ENCODE results near the gene SLC15A3.

The SLC15A3 gene

DNA sequence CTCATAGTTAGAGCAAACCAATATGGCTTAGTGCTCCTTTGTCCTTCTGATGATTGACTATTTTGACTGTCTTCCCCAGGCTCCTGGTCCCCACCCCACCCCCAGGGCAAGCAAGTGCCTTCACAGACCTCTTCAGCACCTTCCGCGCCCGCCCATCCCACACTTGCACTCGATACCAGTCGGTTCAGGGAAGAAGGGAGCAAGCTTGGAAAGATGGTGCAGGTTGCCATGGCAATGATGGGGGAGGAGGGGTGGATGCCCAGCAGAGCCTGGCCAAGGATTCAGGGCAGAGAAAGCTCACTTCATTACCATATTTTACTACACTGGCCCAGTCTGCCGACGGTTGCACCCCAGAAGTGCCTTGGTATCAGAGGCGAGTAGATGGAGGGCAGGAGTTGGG is 25.5 kb downstream of the SLC15A3 start:
- Histone ChIP-seq H3K9ac (ENCODE audit: low read length in 5 of 5) (no peak overlapping the region), H3K4me1 (ENCODE audit: control insufficient read depth in 5 of 5, insufficient read depth in 5 of 5, low read length in 5 of 5) (peaks cover 0 to 23% (median 17%) of the 10 kb centered on the region in 5 donors), H3K4me3 (ENCODE audit: low read depth in 1 of 5, low read length in 5 of 5) (no peak overlapping the region), H3K36me3 (ENCODE audit: control insufficient read depth in 5 of 5, insufficient read depth in 5 of 5, low read length in 5 of 5) (peaks cover 0 to 21% (median 16%) of the 10 kb centered on the region in 5 donors), H3K27ac (ENCODE audit: low read depth, low read length) (no peak overlapping the region), H3K9me3 (ENCODE audit: control insufficient read depth in 5 of 5, low read length in 5 of 5) (no peaks in the 10 kb centered on the region), H3K27me3 (ENCODE audit: control insufficient read depth in 5 of 5, insufficient read depth in 4 of 5, low read length in 5 of 5) (peaks cover 9 to 17% (median 13%) of the 10 kb centered on the region in 5 donors)

DNA sequence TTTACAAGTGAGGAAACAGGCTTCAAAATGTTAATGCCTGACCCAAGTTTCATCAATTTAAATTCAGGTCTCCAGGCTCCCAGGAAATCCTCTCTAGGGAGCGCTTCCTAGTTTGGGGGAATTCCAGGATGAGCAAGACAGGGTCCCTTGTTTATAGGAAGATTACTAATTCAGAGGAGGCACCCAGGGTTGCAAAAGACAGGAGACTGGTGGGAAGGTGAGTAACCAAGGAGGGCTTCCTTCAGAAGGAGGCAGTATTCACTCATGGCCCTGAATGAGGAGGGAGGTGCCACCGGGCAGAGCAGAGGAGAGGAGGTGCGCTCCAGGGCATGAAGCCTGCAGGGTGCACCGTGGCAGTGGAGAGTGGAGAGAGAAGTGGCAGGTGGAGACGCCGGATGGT is 26.1 kb downstream of the SLC15A3 start:
- Histone ChIP-seq H3K4me3 (ENCODE audit: low read depth in 1 of 5, low read length in 5 of 5) (no peak overlapping the region), H3K36me3 (ENCODE audit: control insufficient read depth in 5 of 5, insufficient read depth in 5 of 5, low read length in 5 of 5) (peaks cover 0 to 27% (median 22%) of the 10 kb centered on the region in 5 donors), H3K9me3 (ENCODE audit: control insufficient read depth in 5 of 5, low read length in 5 of 5) (no peaks in the 10 kb centered on the region), H3K9ac (ENCODE audit: low read length in 5 of 5) (no peak overlapping the region), H3K4me1 (ENCODE audit: control insufficient read depth in 5 of 5, insufficient read depth in 5 of 5, low read length in 5 of 5) (peaks cover 0 to 23% (median 17%) of the 10 kb centered on the region in 5 donors), H3K27me3 (ENCODE audit: control insufficient read depth in 5 of 5, insufficient read depth in 4 of 5, low read length in 5 of 5) (peaks cover 9 to 17% (median 13%) of the 10 kb centered on the region in 5 donors), H3K27ac (ENCODE audit: low read depth, low read length) (no peak overlapping the region)

DNA sequence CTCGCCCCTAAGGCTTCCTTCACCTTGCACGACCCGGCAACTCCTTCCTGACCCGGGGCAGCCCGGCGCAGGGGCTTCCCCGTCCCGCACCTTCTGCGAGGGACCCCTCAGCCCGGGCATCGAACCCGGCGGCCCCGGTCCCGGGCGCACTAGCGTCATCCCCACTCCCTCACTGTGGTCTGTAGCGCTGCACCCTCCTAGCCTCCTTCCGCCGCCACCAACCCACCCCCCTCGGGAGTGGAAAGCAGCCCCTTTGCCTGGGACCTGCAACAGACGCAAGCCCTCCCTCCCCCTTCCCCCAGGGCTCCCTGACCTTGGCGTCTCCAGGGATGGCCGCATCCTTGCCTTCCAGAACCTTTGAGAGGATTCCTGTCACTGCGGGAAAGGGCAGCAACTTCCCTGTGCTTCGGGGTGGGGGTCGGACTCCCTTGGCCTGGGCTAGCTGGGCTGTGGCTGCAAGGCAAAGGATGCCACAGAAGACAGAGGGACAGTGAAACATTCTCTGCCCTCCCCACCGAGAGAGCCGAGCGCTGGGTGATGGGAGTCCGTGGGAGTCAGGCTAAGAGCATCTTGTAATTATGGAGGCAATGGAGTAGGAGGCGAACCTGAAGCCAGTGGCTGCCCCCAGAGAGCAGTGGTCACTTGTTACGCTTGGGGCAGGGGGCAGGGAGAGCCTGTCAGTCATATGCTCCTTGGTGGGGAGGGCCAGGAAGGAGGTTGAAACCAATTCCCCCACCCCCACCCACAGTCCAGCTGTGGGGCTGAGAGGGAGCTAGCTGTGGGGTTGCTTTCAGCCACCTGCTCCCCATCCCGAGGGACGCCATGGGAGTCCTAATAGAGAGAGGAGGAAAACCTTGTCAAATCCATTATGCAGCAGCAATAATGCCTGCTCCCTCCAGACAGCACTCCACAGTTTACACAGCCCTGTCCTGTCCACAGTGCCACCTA is 26.8 kb downstream of the SLC15A3 start:
- H3K9ac ChIP-seq (ENCODE audit: low read length in 5 of 5) = peak overlapping the region in 3 of 5 donors; percentile 3 to 59 (median 43)
- peak overlapping the region in 4 of 5 donors; percentile 43 to 65 (median 56) for H3K4me3 ChIP-seq (ENCODE audit: low read depth in 1 of 5, low read length in 5 of 5)
- H3K9me3 ChIP-seq (ENCODE audit: control insufficient read depth in 5 of 5, low read length in 5 of 5) = no peaks in the 10 kb centered on the region
- peaks cover 0 to 34% (median 29%) of the 10 kb centered on the region in 5 donors for H3K36me3 ChIP-seq (ENCODE audit: control insufficient read depth in 5 of 5, insufficient read depth in 5 of 5, low read length in 5 of 5)
- H3K4me1 ChIP-seq (ENCODE audit: control insufficient read depth in 5 of 5, insufficient read depth in 5 of 5, low read length in 5 of 5) = peaks cover 0 to 23% (median 17%) of the 10 kb centered on the region in 5 donors
- H3K27ac ChIP-seq (ENCODE audit: low read depth, low read length) = no peak overlapping the region
- H3K27me3 ChIP-seq (ENCODE audit: control insufficient read depth in 5 of 5, insufficient read depth in 4 of 5, low read length in 5 of 5) = peaks cover 9 to 17% (median 13%) of the 10 kb centered on the region in 5 donors

DNA sequence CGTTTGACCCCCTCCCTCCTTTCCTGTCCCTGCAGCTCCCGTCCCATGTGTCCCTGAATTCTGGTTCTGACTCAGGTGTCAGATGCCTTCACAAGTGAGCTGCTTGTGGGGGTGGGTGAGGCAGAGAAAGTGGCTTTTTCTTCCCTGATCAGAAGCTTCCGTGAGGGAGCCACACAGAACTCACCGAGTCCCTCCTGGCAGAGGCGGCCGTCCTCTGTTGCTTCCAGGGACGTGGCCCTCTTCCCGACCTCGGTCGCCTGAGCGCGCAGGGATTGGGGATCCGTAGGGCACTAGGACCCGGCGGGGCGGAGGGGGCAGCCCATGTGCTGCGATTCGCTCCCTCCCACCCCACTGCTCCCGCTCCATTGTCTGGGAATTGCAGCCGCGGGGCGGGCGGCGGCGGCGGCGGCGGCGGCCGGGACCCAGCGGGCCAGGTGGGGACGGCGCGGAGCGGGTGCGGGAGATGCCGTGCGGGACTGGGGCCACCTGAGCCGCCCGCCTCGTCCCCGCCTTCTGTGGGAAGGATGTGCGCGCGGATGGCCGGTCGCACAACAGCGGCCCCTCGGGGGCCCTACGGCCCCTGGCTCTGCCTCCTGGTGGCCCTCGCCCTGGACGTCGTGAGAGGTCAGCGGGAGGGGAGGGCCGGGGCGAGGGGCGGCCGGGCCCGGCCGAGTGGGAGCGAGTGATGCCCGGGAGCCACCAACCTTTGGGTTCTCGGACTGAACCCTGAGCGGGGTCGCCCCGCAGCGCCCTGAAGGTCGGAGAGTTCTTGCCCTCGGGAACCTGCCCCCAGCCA is 27.7 kb downstream of the SLC15A3 start, which contains the start of gene TMEM132A:
TSS of gene TMEM132A (plus strand) at position 351 of the 796 bp plus-strand sequence. CDS start at position 525, 174 bp downstream.
- H3K27me3 ChIP-seq (ENCODE audit: control insufficient read depth in 5 of 5, insufficient read depth in 4 of 5, low read length in 5 of 5) = peaks cover 9 to 17% (median 11%) of the 10 kb centered on the region in 5 donors
- H3K27ac ChIP-seq (ENCODE audit: low read depth, low read length) = no peak within 1 kb of the TSS
- H3K4me3 ChIP-seq (ENCODE audit: low read depth in 1 of 5, low read length in 5 of 5) = peak within 1 kb of the TSS in 4 of 5 donors; percentile 43 to 65 (median 56)
- H3K4me1 ChIP-seq (ENCODE audit: control insufficient read depth in 5 of 5, insufficient read depth in 5 of 5, low read length in 5 of 5) = peaks cover 0 to 31% (median 25%) of the 10 kb centered on the region in 5 donors
- H3K9me3 ChIP-seq (ENCODE audit: control insufficient read depth in 5 of 5, low read length in 5 of 5) = no peaks in the 10 kb centered on the region
- peak within 1 kb of the TSS in 4 of 5 donors; percentile 3 to 59 (median 48) for H3K9ac ChIP-seq (ENCODE audit: low read length in 5 of 5)
- peaks cover 0 to 41% (median 35%) of the 10 kb centered on the region in 5 donors for H3K36me3 ChIP-seq (ENCODE audit: control insufficient read depth in 5 of 5, insufficient read depth in 5 of 5, low read length in 5 of 5)

DNA sequence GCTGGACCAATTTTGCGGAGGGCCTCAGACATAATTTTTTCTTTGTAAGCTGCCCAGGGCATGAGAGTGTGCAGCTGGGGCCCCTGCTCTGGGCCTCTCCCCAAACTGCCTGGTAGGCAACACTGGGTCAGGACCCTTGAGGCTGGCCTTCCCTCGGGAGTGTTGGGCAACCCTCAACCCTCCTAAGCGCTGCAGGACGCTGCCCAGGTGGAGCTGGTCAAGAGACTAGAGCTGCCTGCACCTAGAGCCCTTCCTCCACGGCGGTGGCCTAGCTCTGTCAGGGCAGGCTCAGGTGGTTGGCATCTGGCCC is 28.2 kb downstream of the SLC15A3 start:
- Histone ChIP-seq H3K27ac (ENCODE audit: low read depth, low read length) (no peak overlapping the region), H3K27me3 (ENCODE audit: control insufficient read depth in 5 of 5, insufficient read depth in 4 of 5, low read length in 5 of 5) (peaks cover 9 to 17% (median 10%) of the 10 kb centered on the region in 5 donors), H3K4me3 (ENCODE audit: low read depth in 1 of 5, low read length in 5 of 5) (peak overlapping the region in 3 of 5 donors; percentile 43 to 65 (median 59)), H3K9me3 (ENCODE audit: control insufficient read depth in 5 of 5, low read length in 5 of 5) (no peaks in the 10 kb centered on the region), H3K36me3 (ENCODE audit: control insufficient read depth in 5 of 5, insufficient read depth in 5 of 5, low read length in 5 of 5) (peaks cover 0 to 41% (median 35%) of the 10 kb centered on the region in 5 donors), H3K4me1 (ENCODE audit: control insufficient read depth in 5 of 5, insufficient read depth in 5 of 5, low read length in 5 of 5) (peaks cover 0 to 36% (median 30%) of the 10 kb centered on the region in 5 donors), H3K9ac (ENCODE audit: low read length in 5 of 5) (no peak overlapping the region)

- Histone ChIP-seq H3K27me3 (ENCODE audit: control insufficient read depth in 5 of 5, insufficient read depth in 4 of 5, low read length in 5 of 5) (peaks cover 9 to 17% (median 10%) of the 10 kb centered on the region in 5 donors), H3K9me3 (ENCODE audit: control insufficient read depth in 5 of 5, low read length in 5 of 5) (no peaks in the 10 kb centered on the region), H3K4me1 (ENCODE audit: control insufficient read depth in 5 of 5, insufficient read depth in 5 of 5, low read length in 5 of 5) (peaks cover 0 to 38% (median 33%) of the 10 kb centered on the region in 5 donors), H3K27ac (ENCODE audit: low read depth, low read length) (no peak overlapping the region), H3K9ac (ENCODE audit: low read length in 5 of 5) (no peak overlapping the region), H3K36me3 (ENCODE audit: control insufficient read depth in 5 of 5, insufficient read depth in 5 of 5, low read length in 5 of 5) (peaks cover 0 to 41% (median 35%) of the 10 kb centered on the region in 5 donors), H3K4me3 (ENCODE audit: low read depth in 1 of 5, low read length in 5 of 5) (peak overlapping the region in 1 of 5 donors; percentile 65)
Measured at GRCh38 chr11:60923326-60923725, 28.6 kb downstream of the SLC15A3 start.

GRCh38 chr11:60922906-60923305 is 29.1 kb downstream of the SLC15A3 start:
- Histone ChIP-seq H3K4me1 (ENCODE audit: control insufficient read depth in 5 of 5, insufficient read depth in 5 of 5, low read length in 5 of 5) (peaks cover 0 to 38% (median 33%) of the 10 kb centered on the region in 5 donors), H3K27ac (ENCODE audit: low read depth, low read length) (no peak overlapping the region), H3K27me3 (ENCODE audit: control insufficient read depth in 5 of 5, insufficient read depth in 4 of 5, low read length in 5 of 5) (peaks cover 9 to 17% (median 10%) of the 10 kb centered on the region in 5 donors), H3K9ac (ENCODE audit: low read length in 5 of 5) (no peak overlapping the region), H3K9me3 (ENCODE audit: control insufficient read depth in 5 of 5, low read length in 5 of 5) (no peaks in the 10 kb centered on the region), H3K36me3 (ENCODE audit: control insufficient read depth in 5 of 5, insufficient read depth in 5 of 5, low read length in 5 of 5) (peaks cover 0 to 41% (median 35%) of the 10 kb centered on the region in 5 donors), H3K4me3 (ENCODE audit: low read depth in 1 of 5, low read length in 5 of 5) (no peak overlapping the region)

DNA sequence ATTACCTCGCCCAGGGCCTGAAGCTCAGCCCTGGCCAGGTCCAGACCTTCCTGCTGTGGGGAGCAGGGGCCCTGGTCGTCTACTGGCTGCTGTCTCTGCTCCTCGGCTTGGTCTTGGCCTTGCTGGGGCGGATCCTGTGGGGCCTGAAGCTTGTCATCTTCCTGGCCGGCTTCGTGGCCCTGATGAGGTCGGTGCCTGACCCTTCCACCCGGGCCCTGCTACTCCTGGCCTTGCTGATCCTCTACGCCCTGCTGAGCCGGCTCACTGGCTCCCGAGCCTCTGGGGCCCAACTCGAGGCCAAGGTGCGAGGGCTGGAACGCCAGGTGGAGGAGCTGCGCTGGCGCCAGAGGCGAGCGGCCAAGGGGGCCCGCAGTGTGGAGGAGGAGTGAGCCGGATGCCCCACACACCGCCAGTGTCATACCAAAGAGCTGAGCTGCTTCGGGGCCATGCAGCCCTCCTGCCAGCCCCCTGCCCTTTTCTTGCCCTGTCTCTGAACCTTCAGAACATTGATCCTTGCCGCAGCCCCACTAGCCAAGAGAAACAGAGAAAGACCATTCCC is 30.1 kb downstream of the SLC15A3 start:
- no peak overlapping the region for H3K27ac ChIP-seq (ENCODE audit: low read depth, low read length)
- H3K36me3 ChIP-seq (ENCODE audit: control insufficient read depth in 5 of 5, insufficient read depth in 5 of 5, low read length in 5 of 5) = peaks cover 0 to 41% (median 35%) of the 10 kb centered on the region in 5 donors
- H3K9me3 ChIP-seq (ENCODE audit: control insufficient read depth in 5 of 5, low read length in 5 of 5) = no peaks in the 10 kb centered on the region
- peaks cover 9 to 15% (median 10%) of the 10 kb centered on the region in 5 donors for H3K27me3 ChIP-seq (ENCODE audit: control insufficient read depth in 5 of 5, insufficient read depth in 4 of 5, low read length in 5 of 5)
- peaks cover 0 to 41% (median 34%) of the 10 kb centered on the region in 5 donors for H3K4me1 ChIP-seq (ENCODE audit: control insufficient read depth in 5 of 5, insufficient read depth in 5 of 5, low read length in 5 of 5)
- no peak overlapping the region for H3K4me3 ChIP-seq (ENCODE audit: low read depth in 1 of 5, low read length in 5 of 5)
- H3K9ac ChIP-seq (ENCODE audit: low read length in 5 of 5) = no peak overlapping the region

GRCh38 chr11:60921259-60921658 is 30.7 kb downstream of the SLC15A3 start:
- no peak overlapping the region for H3K9ac ChIP-seq (ENCODE audit: low read length in 5 of 5)
- peaks cover 0 to 41% (median 35%) of the 10 kb centered on the region in 5 donors for H3K36me3 ChIP-seq (ENCODE audit: control insufficient read depth in 5 of 5, insufficient read depth in 5 of 5, low read length in 5 of 5)
- H3K4me1 ChIP-seq (ENCODE audit: control insufficient read depth in 5 of 5, insufficient read depth in 5 of 5, low read length in 5 of 5) = peaks cover 0 to 47% (median 40%) of the 10 kb centered on the region in 5 donors
- H3K4me3 ChIP-seq (ENCODE audit: low read depth in 1 of 5, low read length in 5 of 5) = no peak overlapping the region
- H3K9me3 ChIP-seq (ENCODE audit: control insufficient read depth in 5 of 5, low read length in 5 of 5) = no peaks in the 10 kb centered on the region
- H3K27ac ChIP-seq (ENCODE audit: low read depth, low read length) = no peak overlapping the region
- H3K27me3 ChIP-seq (ENCODE audit: control insufficient read depth in 5 of 5, insufficient read depth in 4 of 5, low read length in 5 of 5) = peaks cover 9 to 13% (median 10%) of the 10 kb centered on the region in 5 donors

Data from subcutaneous abdominal adipose tissue (tissue), 5 donors.